K562 (cell line): ENCODE data around the gene TNFSF9. TPM values are rescaled to one million over a fixed set of nuclear protein-coding genes. Genes with fewer than 3 reads are reported as not detected.
A peak's percentile ranks its signal among the peaks of the same experiment; 100 is the strongest.

Experiments used
- ATAC-seq: fragments of 200-7000 bp; cut with Tn5 transposase; 3 replicates; pipeline ENCODE4 v1.9.1; 2020; ENCODE audit warnings: moderate library complexity
- BruUV-seq: library from RNA; stranded (reverse); fragments of 400-500 nt; replicated peaks from 2 replicates; lab custom pipeline; 2021; lab: Mats Ljungman, UMichigan
- CTCF ChIA-PET: fragments of 300-600 bp; formaldehyde crosslinking; extraction: SDS; loops from one replicate; lab custom pipeline; 2021; ENCODE audit warnings: low intra/inter-chr PET ratio; lab: Yijun Ruan, JAX
- POLR2A ChIA-PET: fragments of 300-600, 350-650 bp; sonication (Branson Sonifier 250); formaldehyde crosslinking; extraction: SDS; loops from one replicate; lab custom pipeline; 2021; ENCODE audit warnings: antibody characterized with exemption, inconsistent platforms; lab: Yijun Ruan, JAX
- DNase-seq, 4 experiments: peaks; one replicate each; pipeline versions ENCODE4 v3.0.0 to v3.0.0-alpha.2; 2011 to 2018; ENCODE audit warnings: low spot score in 3 of 4, mixed read lengths in 3 of 4; ENCODE audit errors: extremely low read depth in 1 of 4
- FAIRE-seq: peaks from 2 replicates; lab custom pipeline; 2011; peaks lifted over from hg19 to GRCh38; lab: Jason Lieb, UNC
- H2AFZ ChIP-seq: 2 replicates; pipeline ENCODE4 v1.6.0; 2011; ENCODE audit warnings: low read depth, low read length, control low read depth, inconsistent platforms
- H3K27ac ChIP-seq: fragments of 200-600 bp; 3 replicates; pipeline ENCODE4 v1.8.0; 2011; ENCODE audit warnings: low read depth, mild to moderate bottlenecking, control low read depth, inconsistent platforms, low read length, moderate library complexity, mixed read lengths; ENCODE audit errors: extremely low read depth
- H3K27me3 ChIP-seq, 2 experiments: fragments of 300-600 bp in 1 of 2; 2 replicates in 1 of 2; 3 replicates in 1 of 2; pipeline versions ENCODE4 v1.6.0 to v1.8.0; 2011; ENCODE audit warnings: inconsistent platforms in 2 of 2, low read length in 2 of 2, mild to moderate bottlenecking in 1 of 2, mixed read lengths in 1 of 2, moderate library complexity in 1 of 2; ENCODE audit not compliant: control insufficient read depth in 2 of 2, insufficient read depth in 2 of 2
- H3K36me3 ChIP-seq: fragments of 300-600 bp; 3 replicates; pipeline ENCODE4 v1.8.0; 2011; ENCODE audit warnings: mild to moderate bottlenecking, low read length, inconsistent platforms; ENCODE audit not compliant: control insufficient read depth, insufficient read depth
- H3K4me1 ChIP-seq, 2 experiments: fragments of 200-600 bp in 1 of 2; replicated peaks in 1 of 2; 2 replicates in 1 of 2; 3 replicates in 1 of 2; pipeline versions ENCODE4 v1.5.1 to v1.8.0; 2011; ENCODE audit warnings: inconsistent platforms in 2 of 2, low read length in 2 of 2, mild to moderate bottlenecking in 1 of 2, mixed read lengths in 1 of 2, moderate library complexity in 1 of 2; ENCODE audit not compliant: control insufficient read depth in 2 of 2, insufficient read depth in 2 of 2
- H3K4me2 ChIP-seq: 2 replicates; pipeline ENCODE4 v1.6.1; 2011; ENCODE audit warnings: low read length, control low read depth, inconsistent platforms, mixed read lengths; ENCODE audit not compliant: insufficient read depth
- H3K4me3 ChIP-seq: fragments of 200-600 bp; sonication (generic), shearing (Covaris generic); 2 replicates; pipeline ENCODE4 v1.5.1; 2016; ENCODE audit warnings: control low read depth, inconsistent platforms
- H3K79me2 ChIP-seq: fragments of 200-600 bp; 3 replicates; pipeline ENCODE4 v1.8.0; 2011; ENCODE audit warnings: low read length, inconsistent platforms; ENCODE audit not compliant: control insufficient read depth, insufficient read depth
- H3K9ac ChIP-seq, 2 experiments: 2 replicates each; pipeline versions ENCODE4 v1.6.0 to v1.6.1; 2011; ENCODE audit warnings: low read depth in 2 of 2, low read length in 2 of 2, control low read depth in 1 of 2, inconsistent platforms in 1 of 2, mild to moderate bottlenecking in 1 of 2, mixed read lengths in 1 of 2; ENCODE audit not compliant: insufficient read depth in 1 of 2
- H3K9me1 ChIP-seq: one replicate; pipeline ENCODE4 v1.6.0; 2011; ENCODE audit warnings: inconsistent platforms, mild to moderate bottlenecking, low read length, moderate library complexity; ENCODE audit not compliant: control insufficient read depth, insufficient read depth
- H3K9me3 ChIP-seq: replicated peaks from 2 replicates; pipeline ENCODE4 v1.5.1; 2011; ENCODE audit warnings: low read depth, low read length, inconsistent platforms; ENCODE audit not compliant: control insufficient read depth, insufficient read depth
- H4K20me1 ChIP-seq: replicated peaks from 2 replicates; pipeline ENCODE4 v1.6.1; 2011; ENCODE audit warnings: low read length, inconsistent platforms, mixed read lengths; ENCODE audit not compliant: control insufficient read depth, insufficient read depth
- ARID2 ChIP-seq: fragments of 450-650 bp; IDR thresholded peaks from 2 replicates; pipeline ENCODE4 v1.6.1; 2017; ENCODE audit warnings: antibody characterized with exemption, mild to moderate bottlenecking
- DDX20 ChIP-seq: fragments of 450-650 bp; IDR thresholded peaks from 2 replicates; pipeline ENCODE4 v1.6.1; 2016; ENCODE audit warnings: missing genetic modification characterization, low read depth, mild to moderate bottlenecking, missing compliant biosample characterization, moderate library complexity
- ELF1 ChIP-seq: fragments of 200-800 bp; sonication (Bioruptor generic); IDR thresholded peaks from 2 replicates; pipeline ENCODE4 v1.6.1; 2016; ENCODE audit warnings: missing genetic modification characterization, missing compliant biosample characterization
- TBP ChIP-seq: optimal IDR thresholded peaks from 2 replicates; pipeline ENCODE3; 2011; ENCODE audit warnings: low read depth, low read length, improper control_type of control experiment
- U2AF2 ChIP-seq: fragments of 200-400 bp; formaldehyde crosslinking; optimal IDR thresholded peaks from 2 replicates; pipeline ENCODE3; 2017; ENCODE audit warnings: low read depth, mild to moderate bottlenecking, low read length
- ZNF41 ChIP-seq: fragments of 250-450 bp; sonication (Bioruptor Pico); conservative IDR thresholded peaks from 2 replicates; pipeline ENCODE4 v1.4.0; 2020; ENCODE audit warnings: mild to moderate bottlenecking
- ZNF644 ChIP-seq: fragments of 200-800 bp; sonication (Bioruptor generic); IDR thresholded peaks from 2 replicates; pipeline ENCODE4 v1.6.1; 2016; ENCODE audit warnings: low read depth, missing genetic modification characterization, missing compliant biosample characterization
- WGBS: fragments of 100-300 bp; shearing (Covaris generic); methylation state at CpG from one replicate; pipeline ENCODE4 v1.1.6; 2016; ENCODE audit warnings: low coverage, mixed read lengths; ENCODE audit not compliant: insufficient coverage; ENCODE audit errors: missing lambda C conversion rate; 5-methylcytosine and 5-hydroxymethylcytosine counted together
- in situ Hi-C: fragments of 300-500 bp; cut with MboI; formaldehyde crosslinking; loops from 4 replicates; pipeline ENCODE4 v1.15.0; 2018; ENCODE audit warnings: inconsistent platforms, mixed read lengths
- intact Hi-C: fragments of 100-400 bp; cut with micrococcal nuclease; formaldehyde crosslinking; loops from 2 replicates; pipeline ENCODE4 v1.14.2; 2022
- polyA plus RNA-seq, 8 experiments: library from polyadenylated mRNA; depleted of rRNA in 4 of 8; stranded (reverse) in 5 of 8; unstranded in 3 of 8; fragments of >200 nt; fragmentation: Nextera tagmentation in 2 of 8; fragmentation: Illumina TruSeq in 1 of 8; extraction: Ambion mirVana in 2 of 8; extraction: Trizol in 1 of 8; gene quantifications; 2 replicates each; pipeline versions ENCODE4 v1.2.1 to v1.2.3, GENCODE V29; 2011 to 2014; ENCODE audit warnings: inconsistent platforms in 1 of 8, missing spikeins in 1 of 8
- total RNA-seq, 7 experiments: library from RNA; depleted of rRNA in 6 of 7; stranded (reverse); fragments of >200 nt in 6 of 7; fragmentation: Illumina TruSeq in 2 of 7; extraction: Trizol in 2 of 7; gene quantifications; 2 replicates each; pipeline versions ENCODE4 v1.2.1 to v1.2.3, GENCODE V29; 2011 to 2021; ENCODE audit warnings: low replicate concordance in 1 of 7

Gene TNFSF9
- total and polyA plus RNA-seq, 9 of the 15 experiments (the other 6 are each of a cell fraction or from before 2014, with no cell fraction given): 1.4 to 17.9 (median 6.5) TPM

GRCh38 chr19:6510618-6511017 is 20.2 kb upstream of the TNFSF9 start:
- no TSS peak for BruUV-seq
- H4K20me1 ChIP-seq: no peaks in the 10 kb centered on the region
- no peaks in the 10 kb centered on the region for H3K27me3 ChIP-seq
- DNase-seq (no peak), FAIRE-seq (no peak), ATAC-seq (no peak)
- H2AFZ ChIP-seq: no peak overlapping the region
- in situ Hi-C loops (no loop called here), intact Hi-C loops (loop anchor here (10.0 kb wide), 2 partner anchors 224 to 386 kb away; partner anchors contain the start of genes GPR108 and TRIP10)
- 74% methylated on average over 7 of the region's 7 CpGs for WGBS
- TF ChIP-seq ELF1 (no peak), ZNF644 (tag) (no peak), TBP (no peak), ARID2 (no peak), ZNF41 (CRISPR knock-in tag) (no peak), U2AF2 (no peak), DDX20 (no peak)
- H3K27ac ChIP-seq: no peak overlapping the region
- no peak overlapping the region for H3K4me2 ChIP-seq
- no peak overlapping the region for H3K4me3 ChIP-seq
- ChIA-PET POLR2A (interaction anchor here (1.0 to 1.2 kb wide), 4 partner anchors 10 to 20 kb away, joined by 3 to 6 read pairs (median 5); partner anchors contain the start of gene TNFSF9), CTCF (no interaction called here)
- no peaks in the 10 kb centered on the region for H3K9me3 ChIP-seq
- no peaks in the 10 kb centered on the region for H3K9me1 ChIP-seq
- no peaks in the 10 kb centered on the region for H3K79me2 ChIP-seq
- peak overlapping the region in 1 of 2 experiments; percentile 20; a peak in 1 of 4 replicates for H3K9ac ChIP-seq
- H3K36me3 ChIP-seq: no peaks in the 10 kb centered on the region
- peaks cover 0 to 16% of the 10 kb centered on the region in 2 experiments; a peak in 2 of 5 replicates for H3K4me1 ChIP-seq
